Thyroid gland (tissue), 4 donors: Measurements from ENCODE around the gene RNF224. TPM values are rescaled to one million over a fixed set of nuclear protein-coding genes. Genes with fewer than 3 reads are reported as not detected.
"Not testable (repeated sequence)": the region's sequence is repeated elsewhere in the genome, so short reads cannot be mapped to it uniquely, and the experiment has no call there.

Source experiments
- DNase-seq, 2 donors: peaks; one replicate each; pipeline ENCODE4 v3.0.0-alpha.2; 2019
- H3K27ac ChIP-seq, 3 donors: fragments of 200-600 bp; sonication (generic); 1 replicate in 2 of 3; 2 replicates in 1 of 3; pipeline ENCODE4 v1.5.1; 2016 to 2019; ENCODE audit warnings: mild to moderate bottlenecking in 1 of 3, moderate library complexity in 1 of 3
- H3K27me3 ChIP-seq: fragments of 200-600 bp; sonication (generic); one replicate; pipeline ENCODE4 v1.5.1; 2019
- H3K36me3 ChIP-seq, 2 donors: fragments of 200-600 bp; sonication (generic); one replicate each; pipeline ENCODE4 v1.5.1; 2016 to 2019
- H3K4me1 ChIP-seq, 2 donors: fragments of 200-600 bp; sonication (generic); one replicate each; pipeline ENCODE4 v1.5.1; 2017 to 2019
- H3K4me3 ChIP-seq, 3 donors: fragments of 200-600 bp; sonication (generic); replicated peaks in 1 of 3; 1 replicate in 2 of 3; 2 replicates in 1 of 3; pipeline ENCODE4 v1.5.1; 2016; ENCODE audit warnings: mild to moderate bottlenecking in 1 of 3
- H3K9me3 ChIP-seq: fragments of 200-600 bp; sonication (generic); one replicate; pipeline ENCODE4 v1.5.1; 2017
- CTCF ChIP-seq, 6 experiments: fragments of 200-600 bp in 3 of 6; fragments of 450-650 bp in 3 of 6; sonication (generic) in 3 of 6; IDR thresholded peaks; one replicate each; pipeline ENCODE4 v1.5.1; 2016 to 2019; ENCODE audit warnings: antibody characterized with exemption in 6 of 6, mild to moderate bottlenecking in 2 of 6, inconsistent platforms in 1 of 6, moderate library complexity in 1 of 6
- POLR2A ChIP-seq, 2 donors: fragments of 450-650 bp; IDR thresholded peaks; one replicate each; pipeline ENCODE4 v1.6.1; 2017; ENCODE audit warnings: antibody characterized with exemption in 2 of 2, mild to moderate bottlenecking in 2 of 2, moderate library complexity in 1 of 2
- WGBS, 2 donors: methylation state at CpG; one replicate each; pipeline ENCODE4 v1.1.5; 2017; 5-methylcytosine and 5-hydroxymethylcytosine counted together
- intact Hi-C: fragments of 100-400 bp; cut with DNase I; formaldehyde crosslinking; loops from one replicate; pipeline ENCODE4 v1.15.1; 2023
- total RNA-seq, 4 donors: library from RNA; depleted of rRNA; stranded (reverse); fragments of >200 nt; gene quantifications; one replicate each; pipeline ENCODE4 v1.2.3, GENCODE V29; 2016

RNF224 gene
- total RNA-seq, 4 donors from 2014 or later = 0.33 to 0.81 TPM; not detected in 2

- TF ChIP-seq POLR2A (IDR thresholded peaks at IDR 0.05) (no peak), CTCF (IDR thresholded peaks at IDR 0.05) (no peak)
- peaks cover 16 to 18% of the 10 kb centered on the region in 2 donors for H3K36me3 ChIP-seq
- WGBS, 2 donors = 5 to 27% methylated on average over 5 to 21 of the region's 83 CpGs
- H3K9me3 ChIP-seq = no peaks in the 10 kb centered on the region
- H3K4me1 ChIP-seq = peaks cover 15 to 45% of the 10 kb centered on the region in 2 donors
- peak overlapping the region; percentile 71 to 83 (median 72) for H3K4me3 ChIP-seq
- DNase-seq = peak; percentile 47 to 56
- intact Hi-C loops = no loop called here
- H3K27me3 ChIP-seq = no peaks in the 10 kb centered on the region
- peak overlapping the region; percentile 66 to 74 (median 70) for H3K27ac ChIP-seq
Observed at GRCh38 chr9:137241490-137242268, 14.4 kb downstream of the RNF224 start.

DNA sequence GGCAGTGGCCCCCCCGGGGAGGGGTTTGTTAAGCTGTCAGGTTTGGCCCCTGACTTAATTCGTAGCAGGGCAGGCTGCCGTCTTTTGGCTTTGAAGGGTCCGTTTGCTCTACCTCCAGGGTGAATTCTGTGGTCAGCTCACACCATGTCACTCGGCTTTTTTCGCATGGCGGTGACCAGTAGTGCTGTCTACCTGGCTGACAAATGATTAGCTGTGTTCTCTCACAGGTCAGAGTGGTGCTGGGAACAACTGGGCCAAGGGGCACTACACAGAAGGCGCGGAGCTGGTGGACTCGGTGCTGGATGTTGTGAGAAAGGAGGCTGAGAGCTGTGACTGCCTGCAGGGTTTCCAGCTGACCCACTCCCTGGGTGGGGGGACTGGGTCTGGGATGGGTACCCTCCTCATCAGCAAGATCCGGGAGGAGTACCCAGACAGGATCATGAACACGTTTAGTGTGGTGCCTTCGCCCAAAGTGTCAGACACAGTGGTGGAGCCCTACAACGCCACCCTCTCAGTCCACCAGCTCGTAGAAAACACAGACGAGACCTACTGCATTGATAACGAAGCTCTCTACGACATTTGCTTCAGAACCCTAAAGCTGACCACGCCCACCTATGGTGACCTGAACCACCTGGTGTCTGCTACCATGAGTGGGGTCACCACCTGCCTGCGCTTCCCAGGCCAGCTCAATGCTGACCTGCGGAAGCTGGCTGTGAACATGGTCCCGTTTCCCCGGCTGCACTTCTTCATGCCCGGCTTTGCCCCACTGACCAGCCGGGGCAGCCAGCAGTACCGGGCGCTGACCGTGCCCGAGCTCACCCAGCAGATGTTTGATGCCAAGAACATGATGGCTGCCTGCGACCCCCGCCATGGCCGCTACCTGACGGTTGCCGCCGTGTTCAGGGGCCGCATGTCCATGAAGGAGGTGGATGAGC is 15.2 kb downstream of the RNF224 start:
- WGBS, 2 donors = 83 to 84% methylated on average over 30 to 36 of the region's 36 CpGs
- no peak for DNase-seq
- peaks cover 8 to 36% of the 10 kb centered on the region in 2 donors for H3K4me1 ChIP-seq

GRCh38 chr9:137243266-137243625 is 15.9 kb downstream of the RNF224 start:
- intact Hi-C loops, H3K4me3 ChIP-seq, H3K27me3 ChIP-seq, DNase-seq, H3K9me3 ChIP-seq, H3K27ac ChIP-seq: not testable (repeated sequence)
- Histone ChIP-seq H3K36me3 (peaks cover 16 to 18% of the 10 kb centered on the region in 2 donors), H3K4me1 (peaks cover 8 to 29% of the 10 kb centered on the region in 2 donors)
- WGBS, 2 donors = 93 to 96% methylated on average over 18 of the region's 18 CpGs

More for the DNA sequence above, 15.2 kb downstream of the RNF224 start:
- intact Hi-C loops = no loop called here
- TF ChIP-seq CTCF (IDR thresholded peaks at IDR 0.05) = no peak
- no peak for TF ChIP-seq POLR2A (IDR thresholded peaks at IDR 0.05)
- H3K27me3 ChIP-seq = no peaks in the 10 kb centered on the region
- peak overlapping the region in 2 of 3 donors; percentile 55 to 66 for H3K27ac ChIP-seq
- H3K9me3 ChIP-seq = no peaks in the 10 kb centered on the region
- H3K4me3 ChIP-seq = peak overlapping the region; percentile 71 to 83 (median 72)
- peaks cover 16 to 18% of the 10 kb centered on the region in 2 donors for H3K36me3 ChIP-seq

DNA sequence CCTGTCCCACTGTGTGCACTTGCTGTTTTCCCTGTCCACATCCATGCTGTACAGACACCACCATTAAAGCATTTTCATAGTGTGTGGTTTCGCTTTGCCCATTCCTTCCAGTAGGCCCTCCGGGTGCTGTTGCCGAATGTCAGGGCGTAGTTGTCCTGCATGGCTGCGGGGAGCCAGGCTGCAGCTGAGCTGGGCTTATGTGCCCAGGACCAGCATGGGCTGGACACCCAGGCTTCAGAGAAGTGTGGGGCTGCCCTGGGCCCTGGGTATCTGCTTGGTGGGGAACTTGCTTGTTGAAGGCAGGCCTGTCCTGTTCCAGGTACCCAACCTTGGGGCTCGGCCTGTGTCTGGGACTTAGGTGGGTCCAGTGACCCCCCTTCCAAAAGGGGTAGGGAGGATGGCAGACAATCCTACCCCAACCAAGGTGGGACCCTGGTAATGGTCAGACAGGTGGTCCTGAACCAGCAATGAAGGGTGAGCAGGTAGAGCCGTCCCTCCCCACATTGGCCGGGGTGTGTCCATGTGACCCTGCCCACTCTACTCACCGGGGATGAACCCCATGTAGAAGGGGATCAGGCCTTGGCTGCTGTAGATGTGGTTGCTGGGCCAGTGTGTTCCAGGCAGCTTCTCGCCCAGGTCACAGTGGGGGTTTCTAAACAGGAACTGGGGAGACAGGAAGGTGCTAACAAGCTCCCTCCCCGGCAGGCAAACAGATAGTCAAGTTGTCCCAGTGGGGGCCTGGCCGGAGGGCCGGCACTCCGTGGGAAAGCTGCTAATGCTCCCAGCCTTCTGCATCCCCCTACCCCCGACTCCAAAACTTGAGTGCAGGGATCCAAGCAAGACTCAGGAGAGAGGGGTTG is 16.6 kb downstream of the RNF224 start:
- no peak overlapping the region for H3K4me3 ChIP-seq
- 74 to 82% methylated on average over 13 to 14 of the region's 15 CpGs for WGBS, 2 donors
- H3K36me3 ChIP-seq = peaks cover 16 to 18% of the 10 kb centered on the region in 2 donors
- DNase-seq = no peak
- intact Hi-C loops = no loop called here
- H3K27me3 ChIP-seq = no peaks in the 10 kb centered on the region
- no peak for TF ChIP-seq POLR2A (IDR thresholded peaks at IDR 0.05)
- TF ChIP-seq CTCF (IDR thresholded peaks at IDR 0.05) = no peak
- H3K27ac ChIP-seq = no peak overlapping the region
- H3K9me3 ChIP-seq = no peaks in the 10 kb centered on the region
- H3K4me1 ChIP-seq = peaks cover 8 to 23% of the 10 kb centered on the region in 2 donors
